ENCODE data around the gene OBP2A. TPM values are rescaled to one million over a fixed set of nuclear protein-coding genes. Genes with fewer than 3 reads are reported as not detected.

Gene OBP2A
- total and polyA plus RNA-seq, 2 of the 8 experiments (the other 6 are each of a cell fraction or from before 2014, with no cell fraction given) = not detected

DNA sequence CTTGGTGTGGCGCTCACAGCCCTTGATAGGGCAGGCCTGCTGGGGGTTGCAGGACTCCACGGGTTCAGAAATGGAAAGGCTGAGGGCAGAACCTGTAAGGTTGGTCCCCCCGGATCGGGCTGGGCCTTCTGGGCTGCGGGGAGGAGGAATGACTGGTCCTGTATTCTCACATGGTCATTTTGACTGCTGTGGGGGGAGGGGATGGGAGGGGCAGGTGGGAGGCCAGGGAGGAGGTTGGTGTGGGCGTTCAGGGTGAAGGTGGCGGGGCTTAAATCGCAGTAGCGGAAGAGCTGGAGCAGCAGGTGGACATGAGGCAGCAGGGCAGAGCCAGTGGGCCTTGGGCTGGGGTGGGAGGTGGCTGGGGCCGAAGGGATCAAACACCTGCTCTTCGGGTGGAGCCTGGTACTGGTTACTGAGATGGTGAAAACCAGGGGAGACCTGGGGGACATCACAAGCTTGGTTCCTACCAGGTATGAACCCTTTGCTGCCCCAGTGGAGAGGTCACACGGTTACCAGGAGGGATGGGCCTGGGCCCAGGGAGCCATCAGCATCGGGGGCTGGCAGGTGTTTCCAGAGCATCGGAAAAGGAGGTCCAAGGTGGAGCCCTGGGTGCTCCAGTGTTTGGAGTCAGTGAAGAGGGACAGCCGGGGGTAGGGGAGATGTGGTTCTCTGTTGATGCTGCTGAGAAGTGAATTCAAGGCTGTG is 43.6 kb upstream of the OBP2A start (continued):
- TF ChIP-seq, protein P1, sequence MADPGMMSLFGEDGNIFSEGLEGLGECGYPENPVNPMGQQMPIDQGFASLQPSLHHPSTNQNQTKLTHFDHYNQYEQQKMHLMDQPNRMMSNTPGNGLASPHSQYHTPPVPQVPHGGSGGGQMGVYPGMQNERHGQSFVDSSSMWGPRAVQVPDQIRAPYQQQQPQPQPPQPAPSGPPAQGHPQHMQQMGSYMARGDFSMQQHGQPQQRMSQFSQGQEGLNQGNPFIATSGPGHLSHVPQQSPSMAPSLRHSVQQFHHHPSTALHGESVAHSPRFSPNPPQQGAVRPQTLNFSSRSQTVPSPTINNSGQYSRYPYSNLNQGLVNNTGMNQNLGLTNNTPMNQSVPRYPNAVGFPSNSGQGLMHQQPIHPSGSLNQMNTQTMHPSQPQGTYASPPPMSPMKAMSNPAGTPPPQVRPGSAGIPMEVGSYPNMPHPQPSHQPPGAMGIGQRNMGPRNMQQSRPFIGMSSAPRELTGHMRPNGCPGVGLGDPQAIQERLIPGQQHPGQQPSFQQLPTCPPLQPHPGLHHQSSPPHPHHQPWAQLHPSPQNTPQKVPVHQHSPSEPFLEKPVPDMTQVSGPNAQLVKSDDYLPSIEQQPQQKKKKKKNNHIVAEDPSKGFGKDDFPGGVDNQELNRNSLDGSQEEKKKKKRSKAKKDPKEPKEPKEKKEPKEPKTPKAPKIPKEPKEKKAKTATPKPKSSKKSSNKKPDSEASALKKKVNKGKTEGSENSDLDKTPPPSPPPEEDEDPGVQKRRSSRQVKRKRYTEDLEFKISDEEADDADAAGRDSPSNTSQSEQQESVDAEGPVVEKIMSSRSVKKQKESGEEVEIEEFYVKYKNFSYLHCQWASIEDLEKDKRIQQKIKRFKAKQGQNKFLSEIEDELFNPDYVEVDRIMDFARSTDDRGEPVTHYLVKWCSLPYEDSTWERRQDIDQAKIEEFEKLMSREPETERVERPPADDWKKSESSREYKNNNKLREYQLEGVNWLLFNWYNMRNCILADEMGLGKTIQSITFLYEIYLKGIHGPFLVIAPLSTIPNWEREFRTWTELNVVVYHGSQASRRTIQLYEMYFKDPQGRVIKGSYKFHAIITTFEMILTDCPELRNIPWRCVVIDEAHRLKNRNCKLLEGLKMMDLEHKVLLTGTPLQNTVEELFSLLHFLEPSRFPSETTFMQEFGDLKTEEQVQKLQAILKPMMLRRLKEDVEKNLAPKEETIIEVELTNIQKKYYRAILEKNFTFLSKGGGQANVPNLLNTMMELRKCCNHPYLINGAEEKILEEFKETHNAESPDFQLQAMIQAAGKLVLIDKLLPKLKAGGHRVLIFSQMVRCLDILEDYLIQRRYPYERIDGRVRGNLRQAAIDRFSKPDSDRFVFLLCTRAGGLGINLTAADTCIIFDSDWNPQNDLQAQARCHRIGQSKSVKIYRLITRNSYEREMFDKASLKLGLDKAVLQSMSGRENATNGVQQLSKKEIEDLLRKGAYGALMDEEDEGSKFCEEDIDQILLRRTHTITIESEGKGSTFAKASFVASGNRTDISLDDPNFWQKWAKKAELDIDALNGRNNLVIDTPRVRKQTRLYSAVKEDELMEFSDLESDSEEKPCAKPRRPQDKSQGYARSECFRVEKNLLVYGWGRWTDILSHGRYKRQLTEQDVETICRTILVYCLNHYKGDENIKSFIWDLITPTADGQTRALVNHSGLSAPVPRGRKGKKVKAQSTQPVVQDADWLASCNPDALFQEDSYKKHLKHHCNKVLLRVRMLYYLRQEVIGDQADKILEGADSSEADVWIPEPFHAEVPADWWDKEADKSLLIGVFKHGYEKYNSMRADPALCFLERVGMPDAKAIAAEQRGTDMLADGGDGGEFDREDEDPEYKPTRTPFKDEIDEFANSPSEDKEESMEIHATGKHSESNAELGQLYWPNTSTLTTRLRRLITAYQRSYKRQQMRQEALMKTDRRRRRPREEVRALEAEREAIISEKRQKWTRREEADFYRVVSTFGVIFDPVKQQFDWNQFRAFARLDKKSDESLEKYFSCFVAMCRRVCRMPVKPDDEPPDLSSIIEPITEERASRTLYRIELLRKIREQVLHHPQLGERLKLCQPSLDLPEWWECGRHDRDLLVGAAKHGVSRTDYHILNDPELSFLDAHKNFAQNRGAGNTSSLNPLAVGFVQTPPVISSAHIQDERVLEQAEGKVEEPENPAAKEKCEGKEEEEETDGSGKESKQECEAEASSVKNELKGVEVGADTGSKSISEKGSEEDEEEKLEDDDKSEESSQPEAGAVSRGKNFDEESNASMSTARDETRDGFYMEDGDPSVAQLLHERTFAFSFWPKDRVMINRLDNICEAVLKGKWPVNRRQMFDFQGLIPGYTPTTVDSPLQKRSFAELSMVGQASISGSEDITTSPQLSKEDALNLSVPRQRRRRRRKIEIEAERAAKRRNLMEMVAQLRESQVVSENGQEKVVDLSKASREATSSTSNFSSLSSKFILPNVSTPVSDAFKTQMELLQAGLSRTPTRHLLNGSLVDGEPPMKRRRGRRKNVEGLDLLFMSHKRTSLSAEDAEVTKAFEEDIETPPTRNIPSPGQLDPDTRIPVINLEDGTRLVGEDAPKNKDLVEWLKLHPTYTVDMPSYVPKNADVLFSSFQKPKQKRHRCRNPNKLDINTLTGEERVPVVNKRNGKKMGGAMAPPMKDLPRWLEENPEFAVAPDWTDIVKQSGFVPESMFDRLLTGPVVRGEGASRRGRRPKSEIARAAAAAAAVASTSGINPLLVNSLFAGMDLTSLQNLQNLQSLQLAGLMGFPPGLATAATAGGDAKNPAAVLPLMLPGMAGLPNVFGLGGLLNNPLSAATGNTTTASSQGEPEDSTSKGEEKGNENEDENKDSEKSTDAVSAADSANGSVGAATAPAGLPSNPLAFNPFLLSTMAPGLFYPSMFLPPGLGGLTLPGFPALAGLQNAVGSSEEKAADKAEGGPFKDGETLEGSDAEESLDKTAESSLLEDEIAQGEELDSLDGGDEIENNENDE (IDR thresholded peaks at IDR 0.05; ENCODE audit: insufficient replicate concordance, low read length) = no peak
- TF ChIP-seq KDM4A (IDR thresholded peaks at IDR 0.05; ENCODE audit: low read depth, low read length, severe bottlenecking) (no peak), SIN3A (conservative IDR thresholded peaks at IDR 0.05 in 1 of 2, IDR thresholded peaks at IDR 0.05 in 1 of 2; ENCODE audit: low read depth in 1 of 2, low read length in 2 of 2) (no peak), BACH1 (IDR thresholded peaks at IDR 0.05; ENCODE audit: low read length) (no peak), TAF1 (IDR thresholded peaks at IDR 0.05; ENCODE audit: low read depth, low read length) (no peak), HDAC2 (IDR thresholded peaks at IDR 0.05; ENCODE audit: borderline replicate concordance in 1 of 2, low read depth in 2 of 2, low read length in 2 of 2) (no peak), CHD2 (IDR thresholded peaks at IDR 0.05; ENCODE audit: low read length) (no peak), HDAC6 (IDR thresholded peaks at IDR 0.05; ENCODE audit: low read depth, low read length) (no peak)
- TF ChIP-seq, protein P2, sequence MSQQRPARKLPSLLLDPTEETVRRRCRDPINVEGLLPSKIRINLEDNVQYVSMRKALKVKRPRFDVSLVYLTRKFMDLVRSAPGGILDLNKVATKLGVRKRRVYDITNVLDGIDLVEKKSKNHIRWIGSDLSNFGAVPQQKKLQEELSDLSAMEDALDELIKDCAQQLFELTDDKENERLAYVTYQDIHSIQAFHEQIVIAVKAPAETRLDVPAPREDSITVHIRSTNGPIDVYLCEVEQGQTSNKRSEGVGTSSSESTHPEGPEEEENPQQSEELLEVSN (IDR thresholded peaks at IDR 0.05) = no peak

Measured in H1 (cell line).